Stimulated activated CD8-positive, alpha-beta memory T cell treated with anti-CD3 and anti-CD28 coated beads, Interleukin-4, amount 100 ng/mL, for 24 hours (primary cell): ENCODE data around the gene HSPA12A.

Experiments
- DNase-seq: peaks from one replicate; pipeline ENCODE4 v3.0.0-alpha.2; 2020; ENCODE audit warnings: low read depth

HSPA12A gene

GRCh38 chr10:116626815-116627214 lies 115.6 kb downstream of the HSPA12A start:
- DNase-seq: no peak

- no peak for DNase-seq
Observed at GRCh38 chr10:116625845-116626244, 116.5 kb downstream of the HSPA12A start.

- no peak for DNase-seq
Observed at GRCh38 chr10:116621934-116622655, 120.3 kb downstream of the HSPA12A start.

- DNase-seq: no peak
Observed at GRCh38 chr10:116621476-116621875, 120.9 kb downstream of the HSPA12A start.
